HUES48 (cell line): Measurements from ENCODE around the gene CCT2.

Experiments used
- H3K27ac ChIP-seq: one replicate; pipeline ENCODE4 v1.7.0; 2013; ENCODE audit warnings: low read depth, low read length, inconsistent platforms
- H3K27me3 ChIP-seq: 2 replicates; pipeline ENCODE4 v1.6.1; 2013; ENCODE audit warnings: mild to moderate bottlenecking, low read length; ENCODE audit not compliant: control insufficient read depth, insufficient read depth
- H3K36me3 ChIP-seq: 2 replicates; pipeline ENCODE4 v1.6.1; 2013; ENCODE audit warnings: low read length; ENCODE audit not compliant: control insufficient read depth, insufficient read depth
- H3K4me1 ChIP-seq: 2 replicates; pipeline ENCODE4 v1.6.1; 2013; ENCODE audit warnings: mild to moderate bottlenecking, low read length; ENCODE audit not compliant: control insufficient read depth, insufficient read depth
- H3K4me3 ChIP-seq: 2 replicates; pipeline ENCODE4 v1.5.1; 2013; ENCODE audit warnings: mild to moderate bottlenecking, low read depth, low read length
- H3K9ac ChIP-seq: 2 replicates; pipeline ENCODE4 v1.6.1; 2013; ENCODE audit warnings: mild to moderate bottlenecking, low read depth, low read length, moderate library complexity
- H3K9me3 ChIP-seq: 2 replicates; pipeline ENCODE4 v1.6.1; 2013; ENCODE audit warnings: low read length; ENCODE audit not compliant: control insufficient read depth, insufficient read depth

The CCT2 gene

DNA sequence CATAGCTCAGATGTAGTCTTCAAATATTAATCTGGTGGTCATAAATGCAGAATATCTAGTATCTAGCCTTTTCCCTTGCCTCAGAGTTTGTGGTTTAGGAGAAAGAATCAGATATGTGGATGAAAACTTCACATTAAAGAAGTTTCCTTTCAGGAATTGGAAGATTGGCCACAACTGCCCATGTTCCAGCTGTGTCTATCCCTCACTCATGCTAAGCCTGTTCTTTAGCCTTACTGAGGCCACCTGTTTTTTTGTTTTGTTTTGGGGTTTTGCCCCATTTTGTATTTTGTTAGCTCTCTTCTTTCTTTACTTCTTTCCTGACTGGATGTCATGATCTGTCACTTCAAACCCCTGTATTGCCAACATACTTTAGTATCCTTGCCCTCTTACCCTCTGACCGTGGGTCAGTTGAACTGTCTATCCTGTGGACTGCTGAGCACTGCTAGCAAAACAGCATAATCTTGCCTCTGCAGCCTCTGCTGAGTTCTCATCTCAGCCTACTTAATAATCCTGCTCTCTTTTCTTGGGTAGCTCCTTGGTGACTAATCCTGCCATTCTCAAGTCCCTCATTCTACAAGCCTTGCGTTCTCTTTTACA lies 22.0 kb upstream of the CCT2 start:
- Histone ChIP-seq H3K4me1 (no peaks in the 10 kb centered on the region), H3K36me3 (peaks cover 17% of the 10 kb centered on the region), H3K9me3 (no peaks in the 10 kb centered on the region), H3K9ac (no peak overlapping the region), H3K27ac (no peak overlapping the region), H3K4me3 (no peak overlapping the region), H3K27me3 (no peaks in the 10 kb centered on the region)

DNA sequence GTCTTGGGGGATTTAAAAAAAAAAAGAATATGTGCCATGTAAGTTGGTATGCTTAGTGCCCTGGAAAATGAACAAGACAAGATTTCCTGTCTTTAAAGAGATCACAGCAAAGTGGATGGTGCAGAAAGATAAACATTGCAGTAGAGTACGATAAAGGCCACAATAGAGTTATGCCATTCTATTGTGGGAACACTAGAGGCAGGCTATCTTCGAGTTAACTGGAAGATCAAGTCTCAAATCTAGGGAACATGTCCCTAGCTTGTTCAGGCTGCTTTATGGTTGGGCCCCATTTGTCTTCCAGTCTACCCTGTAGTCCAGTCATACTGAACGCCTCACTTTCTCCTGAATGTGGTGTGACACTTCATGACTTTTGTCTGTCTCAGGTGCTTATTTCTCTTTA lies 18.7 kb upstream of the CCT2 start:
- Histone ChIP-seq H3K27me3 (no peaks in the 10 kb centered on the region), H3K9me3 (no peaks in the 10 kb centered on the region), H3K9ac (no peak overlapping the region), H3K36me3 (peaks cover 31% of the 10 kb centered on the region), H3K4me1 (no peaks in the 10 kb centered on the region), H3K27ac (no peak overlapping the region), H3K4me3 (no peak overlapping the region)

DNA sequence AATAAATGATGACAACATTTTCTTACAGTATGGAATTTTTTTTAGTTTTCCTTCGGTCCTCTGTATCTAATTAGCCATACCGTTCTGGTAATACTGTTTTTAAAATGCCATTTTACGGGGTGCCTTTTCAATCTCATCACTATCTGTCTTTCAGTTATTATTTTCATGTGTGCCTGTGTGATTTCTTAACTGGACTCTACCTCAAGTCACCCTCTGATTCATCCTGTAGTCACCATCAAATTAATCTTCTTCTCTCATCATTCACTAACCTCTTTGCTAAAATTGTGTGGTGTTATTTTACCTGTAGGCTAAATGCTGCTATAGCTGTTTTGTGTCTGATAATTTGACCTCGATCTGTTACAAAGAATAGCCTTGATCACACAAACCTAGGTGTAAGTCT lies 16.0 kb upstream of the CCT2 start:
- H3K27me3 ChIP-seq: no peaks in the 10 kb centered on the region
- no peak overlapping the region for H3K9ac ChIP-seq
- H3K36me3 ChIP-seq: peaks cover 48% of the 10 kb centered on the region
- H3K4me3 ChIP-seq: no peak overlapping the region
- no peak overlapping the region for H3K27ac ChIP-seq
- H3K9me3 ChIP-seq: no peaks in the 10 kb centered on the region
- no peaks in the 10 kb centered on the region for H3K4me1 ChIP-seq

DNA sequence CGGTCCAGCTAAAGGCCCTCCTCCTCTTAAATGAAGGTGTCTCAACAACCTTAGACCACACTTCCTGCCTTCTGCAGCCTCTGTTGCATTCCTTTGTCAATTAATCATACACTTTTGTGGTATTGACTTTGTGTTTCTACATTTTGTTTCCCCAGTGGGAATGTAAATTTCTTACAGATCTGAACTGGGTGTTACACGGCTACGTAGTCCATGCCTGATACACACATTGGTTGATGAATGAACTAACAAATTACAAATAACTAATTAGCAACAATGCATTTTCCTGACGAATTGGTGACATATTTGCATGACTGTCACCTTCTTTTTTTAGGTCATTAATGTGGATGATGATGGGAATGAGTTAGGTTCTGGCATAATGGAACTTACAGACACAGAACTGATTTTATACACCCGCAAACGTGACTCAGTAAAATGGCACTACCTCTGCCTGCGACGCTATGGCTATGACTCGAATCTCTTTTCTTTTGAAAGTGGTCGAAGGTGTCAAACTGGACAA lies 15.2 kb upstream of the CCT2 start:
- no peaks in the 10 kb centered on the region for H3K27me3 ChIP-seq
- H3K4me1 ChIP-seq: no peaks in the 10 kb centered on the region
- H3K4me3 ChIP-seq: no peak overlapping the region
- H3K27ac ChIP-seq: peak overlapping the region; percentile 24
- no peaks in the 10 kb centered on the region for H3K9me3 ChIP-seq
- H3K9ac ChIP-seq: no peak overlapping the region
- peaks cover 50% of the 10 kb centered on the region for H3K36me3 ChIP-seq

DNA sequence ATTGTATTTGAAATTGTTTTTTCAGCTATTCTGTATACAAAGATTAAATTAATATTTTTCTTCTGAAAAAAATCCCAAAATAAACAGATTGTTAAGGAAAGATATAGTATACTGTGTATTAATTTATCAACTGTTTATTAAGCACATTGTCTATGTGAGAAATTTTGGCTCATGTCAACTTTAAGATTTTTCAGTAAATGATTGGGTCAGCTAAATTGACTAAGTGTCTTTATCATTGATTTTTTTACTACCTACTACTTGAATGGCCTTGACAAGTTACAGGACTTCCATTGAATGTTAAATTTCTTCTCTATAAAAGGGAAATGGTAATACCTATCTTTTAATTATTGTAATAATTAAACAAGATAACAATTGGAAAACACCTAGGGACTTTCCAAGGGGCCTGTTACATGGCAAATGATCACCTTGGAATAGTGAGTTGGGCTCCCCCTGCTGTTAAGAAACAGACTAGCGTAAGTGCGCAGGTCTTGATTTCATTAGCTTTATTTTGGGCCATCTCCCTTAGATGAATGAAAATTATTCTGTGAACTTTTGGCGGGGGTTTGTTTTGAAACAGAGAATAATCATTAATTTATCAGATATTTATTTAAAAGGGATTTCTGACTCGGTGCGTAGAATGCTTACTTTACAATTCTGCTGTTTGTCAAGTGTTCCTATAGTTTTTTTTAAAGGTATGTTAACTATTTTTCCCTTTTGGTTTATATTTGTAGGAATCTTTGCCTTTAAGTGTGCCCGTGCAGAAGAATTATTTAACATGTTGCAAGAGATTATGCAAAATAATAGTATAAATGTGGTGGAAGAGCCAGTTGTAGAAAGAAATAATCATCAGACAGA lies 14.5 kb upstream of the CCT2 start:
- no peaks in the 10 kb centered on the region for H3K9me3 ChIP-seq
- H3K4me3 ChIP-seq: no peak overlapping the region
- H3K9ac ChIP-seq: no peak overlapping the region
- no peaks in the 10 kb centered on the region for H3K27me3 ChIP-seq
- no peak overlapping the region for H3K27ac ChIP-seq
- no peaks in the 10 kb centered on the region for H3K4me1 ChIP-seq
- peaks cover 55% of the 10 kb centered on the region for H3K36me3 ChIP-seq

DNA sequence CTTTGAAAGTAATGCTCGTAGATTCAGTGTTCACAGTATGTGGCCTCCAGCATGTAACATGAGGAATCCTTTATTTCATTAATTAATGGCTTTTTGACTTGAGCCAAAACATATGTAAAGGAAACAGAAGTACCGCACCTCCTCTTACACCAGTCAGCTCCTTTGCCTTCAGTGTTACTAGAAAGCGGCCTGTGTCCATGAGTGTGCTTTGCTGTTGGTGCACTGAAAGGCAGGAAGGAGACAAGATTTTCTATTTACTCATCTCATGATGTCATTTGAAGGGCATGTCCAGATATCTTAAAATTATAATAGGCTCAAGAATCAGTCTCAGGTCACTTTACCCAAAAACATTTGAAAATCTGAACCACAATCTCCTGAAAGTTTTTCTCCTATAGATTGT lies 9.9 kb upstream of the CCT2 start:
- Histone ChIP-seq H3K4me3 (no peak overlapping the region), H3K27me3 (no peaks in the 10 kb centered on the region), H3K36me3 (peaks cover 46% of the 10 kb centered on the region), H3K4me1 (0 out of 2 replicates have a peak, but pooled peaks cover 4% of the 10 kb centered on the region), H3K9me3 (no peaks in the 10 kb centered on the region), H3K27ac (no peak overlapping the region), H3K9ac (no peak overlapping the region)

DNA sequence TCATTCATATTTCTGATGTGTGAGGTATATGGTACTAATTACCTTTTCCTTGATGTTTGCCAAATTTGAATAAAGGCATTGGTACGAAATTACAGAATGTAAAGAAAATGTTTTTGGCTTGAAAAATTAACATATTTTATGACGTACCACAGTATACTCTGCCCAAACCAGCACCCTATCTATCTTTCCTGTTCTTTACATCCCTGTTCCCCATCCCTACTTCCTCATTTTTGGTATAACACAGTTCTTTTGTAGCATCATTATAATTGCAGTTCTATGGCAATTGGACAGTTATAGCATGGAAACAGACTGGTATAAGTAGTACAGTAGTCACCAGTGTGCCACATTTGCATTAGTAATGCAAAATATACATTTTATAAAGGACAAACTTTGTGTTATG lies 7.0 kb upstream of the CCT2 start:
- H3K27me3 ChIP-seq: no peaks in the 10 kb centered on the region
- no peak overlapping the region for H3K27ac ChIP-seq
- H3K36me3 ChIP-seq: peaks cover 24% of the 10 kb centered on the region
- no peaks in the 10 kb centered on the region for H3K9me3 ChIP-seq
- 0 out of 2 replicates have a peak, but pooled peaks cover 4% of the 10 kb centered on the region for H3K4me1 ChIP-seq
- no peak overlapping the region for H3K9ac ChIP-seq
- no peak overlapping the region for H3K4me3 ChIP-seq

DNA sequence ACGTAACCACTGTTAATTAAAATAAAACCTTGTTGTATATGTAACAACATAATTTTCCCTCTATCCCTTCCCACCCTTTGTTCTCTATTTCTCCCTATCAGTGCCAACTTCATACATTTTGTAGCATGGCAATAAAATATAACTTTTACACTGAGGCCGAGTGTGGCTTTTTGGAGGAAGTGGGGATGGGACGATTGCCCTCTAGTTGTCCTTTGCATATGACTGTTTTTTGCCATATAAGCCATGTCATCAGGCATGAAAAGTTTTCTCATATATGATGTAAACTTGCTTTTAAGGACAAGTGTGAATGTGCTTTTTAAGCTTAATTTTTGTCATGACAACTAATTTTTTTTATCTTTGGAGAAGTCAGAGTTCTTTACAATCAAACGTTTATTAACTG lies 6.2 kb upstream of the CCT2 start:
- peaks cover 17% of the 10 kb centered on the region for H3K36me3 ChIP-seq
- H3K27me3 ChIP-seq: no peaks in the 10 kb centered on the region
- no peaks in the 10 kb centered on the region for H3K9me3 ChIP-seq
- H3K4me3 ChIP-seq: no peak overlapping the region
- H3K9ac ChIP-seq: no peak overlapping the region
- H3K27ac ChIP-seq: no peak overlapping the region
- 0 out of 2 replicates have a peak, but pooled peaks cover 4% of the 10 kb centered on the region for H3K4me1 ChIP-seq

DNA sequence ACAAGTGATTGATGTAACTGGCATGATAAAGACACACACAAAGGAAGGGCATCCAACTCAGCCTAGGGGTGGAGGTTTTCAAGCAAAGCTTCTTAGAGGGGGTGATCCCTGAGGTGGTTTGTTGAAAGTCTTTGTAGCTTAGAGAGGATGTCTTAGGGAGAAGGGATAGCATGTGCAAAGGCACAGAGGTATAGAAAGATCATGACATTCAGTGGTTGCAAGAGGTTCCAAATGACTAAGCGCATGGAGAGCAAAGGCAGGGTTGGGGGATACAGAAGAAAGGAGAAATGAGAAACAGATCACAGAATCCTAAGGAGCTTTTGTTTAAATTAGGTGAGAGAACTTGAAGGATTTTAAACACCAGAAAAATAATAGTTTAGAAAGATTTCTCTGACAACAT lies 5.2 kb upstream of the CCT2 start:
- no peaks in the 10 kb centered on the region for H3K9me3 ChIP-seq
- H3K27me3 ChIP-seq: no peaks in the 10 kb centered on the region
- peaks cover 6% of the 10 kb centered on the region for H3K36me3 ChIP-seq
- no peak overlapping the region for H3K27ac ChIP-seq
- no peak overlapping the region for H3K9ac ChIP-seq
- H3K4me1 ChIP-seq: peaks cover 8% of the 10 kb centered on the region; the same call in 1 of the 2 replicates
- no peak overlapping the region for H3K4me3 ChIP-seq

DNA sequence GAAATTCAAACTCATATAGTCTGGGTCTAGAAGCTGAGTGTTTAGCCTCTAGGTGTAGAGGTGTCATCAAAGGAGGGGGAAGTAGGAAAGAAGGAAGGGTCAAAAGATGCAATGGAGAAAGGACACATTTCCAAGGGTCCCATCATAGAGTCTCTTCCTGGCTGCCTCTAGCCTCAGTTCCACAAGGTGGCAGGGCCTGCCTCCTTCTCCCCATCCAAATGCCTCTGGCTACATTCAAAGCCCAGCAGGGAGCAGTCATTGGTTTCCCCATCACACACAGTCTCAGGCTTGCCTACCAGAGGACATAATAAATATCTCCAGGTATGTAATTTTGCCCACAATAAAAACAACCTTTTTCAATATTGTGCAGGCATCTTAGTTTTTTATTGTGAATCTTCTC lies 2.1 kb upstream of the CCT2 start:
- Histone ChIP-seq H3K27me3 (no peaks in the 10 kb centered on the region), H3K27ac (no peak overlapping the region), H3K36me3 (peaks cover 23% of the 10 kb centered on the region), H3K9ac (no peak overlapping the region), H3K9me3 (no peaks in the 10 kb centered on the region), H3K4me1 (peaks cover 8% of the 10 kb centered on the region; the same call in 1 of the 2 replicates), H3K4me3 (no peak overlapping the region)

DNA sequence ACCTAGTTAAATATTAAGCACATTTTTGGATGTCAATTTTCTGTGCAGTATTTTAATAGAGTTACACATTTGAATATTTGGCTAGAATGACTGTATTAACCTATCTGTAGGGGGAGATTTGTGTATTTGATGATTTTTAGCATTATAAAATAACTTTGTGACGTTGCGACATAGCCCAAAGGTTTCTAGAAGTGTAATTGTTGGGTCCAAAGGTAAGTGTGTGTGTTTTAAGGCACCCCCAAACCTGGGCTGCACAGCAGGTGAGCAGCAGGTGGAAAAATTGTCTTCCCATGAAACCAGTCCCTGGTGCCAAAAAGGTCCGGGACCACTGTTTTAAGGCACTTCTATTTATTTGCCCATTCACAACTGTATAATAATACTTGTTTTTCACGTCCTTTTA lies 3.3 kb downstream of the CCT2 start:
- no peak overlapping the region for H3K27ac ChIP-seq
- H3K9ac ChIP-seq: no peak overlapping the region
- H3K4me1 ChIP-seq: peaks cover 4% of the 10 kb centered on the region; the same call in 1 of the 2 replicates
- H3K4me3 ChIP-seq: no peak overlapping the region
- H3K9me3 ChIP-seq: no peaks in the 10 kb centered on the region
- H3K27me3 ChIP-seq: no peaks in the 10 kb centered on the region
- peaks cover 76% of the 10 kb centered on the region for H3K36me3 ChIP-seq
